GM19240 (cell line): ENCODE data around the gene SCN2B.

Source experiments
- DNase-seq: peaks from one replicate; pipeline ENCODE4 v3.0.0; 2011; ENCODE audit warnings: low spot score; ENCODE audit not compliant: insufficient read length

Gene SCN2B

DNA sequence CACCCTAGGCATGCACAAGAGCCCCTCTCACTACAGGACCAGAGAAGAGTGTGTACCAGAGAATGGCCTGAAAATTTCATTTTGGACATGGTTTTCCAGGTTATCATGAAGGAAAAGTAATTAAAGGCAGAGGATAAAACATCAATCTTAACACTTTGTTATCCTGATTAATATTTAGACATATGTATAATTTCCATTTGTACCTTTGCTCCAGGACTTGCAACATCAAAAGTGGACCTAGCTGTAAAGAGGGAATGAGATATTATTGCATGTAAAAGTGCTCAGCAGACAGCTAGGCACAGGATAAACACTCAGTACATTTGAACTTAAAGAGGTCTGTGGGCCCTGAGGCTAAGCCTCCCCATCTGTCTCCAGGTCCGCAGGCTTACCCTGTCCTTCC lies 21.8 kb downstream of the SCN2B start:
- DNase-seq: no peak

- DNase-seq: no peak
Observed at GRCh38 chr11:118153976-118154375, 22.5 kb downstream of the SCN2B start.

DNA sequence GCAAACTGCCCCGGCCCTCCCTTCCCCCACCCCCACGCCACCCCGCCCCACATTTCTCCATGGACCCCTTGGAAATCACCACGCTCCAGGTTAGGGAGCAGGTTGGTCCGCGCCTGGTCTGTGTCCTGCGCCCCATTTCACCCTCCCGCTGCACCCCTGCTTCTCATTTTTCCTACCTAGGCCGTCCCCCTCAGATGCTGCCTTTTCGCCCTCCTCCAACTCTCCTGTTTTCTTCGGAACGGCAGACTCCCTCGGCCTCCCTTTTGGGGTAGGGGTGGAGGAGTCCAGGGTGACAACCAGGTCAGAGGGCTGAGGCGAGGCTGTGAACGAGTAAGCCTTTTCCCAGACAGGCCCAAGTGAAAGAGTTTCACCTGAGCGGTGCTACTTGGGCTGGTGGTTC lies 22.9 kb downstream of the SCN2B start:
- DNase-seq: no peak

DNA sequence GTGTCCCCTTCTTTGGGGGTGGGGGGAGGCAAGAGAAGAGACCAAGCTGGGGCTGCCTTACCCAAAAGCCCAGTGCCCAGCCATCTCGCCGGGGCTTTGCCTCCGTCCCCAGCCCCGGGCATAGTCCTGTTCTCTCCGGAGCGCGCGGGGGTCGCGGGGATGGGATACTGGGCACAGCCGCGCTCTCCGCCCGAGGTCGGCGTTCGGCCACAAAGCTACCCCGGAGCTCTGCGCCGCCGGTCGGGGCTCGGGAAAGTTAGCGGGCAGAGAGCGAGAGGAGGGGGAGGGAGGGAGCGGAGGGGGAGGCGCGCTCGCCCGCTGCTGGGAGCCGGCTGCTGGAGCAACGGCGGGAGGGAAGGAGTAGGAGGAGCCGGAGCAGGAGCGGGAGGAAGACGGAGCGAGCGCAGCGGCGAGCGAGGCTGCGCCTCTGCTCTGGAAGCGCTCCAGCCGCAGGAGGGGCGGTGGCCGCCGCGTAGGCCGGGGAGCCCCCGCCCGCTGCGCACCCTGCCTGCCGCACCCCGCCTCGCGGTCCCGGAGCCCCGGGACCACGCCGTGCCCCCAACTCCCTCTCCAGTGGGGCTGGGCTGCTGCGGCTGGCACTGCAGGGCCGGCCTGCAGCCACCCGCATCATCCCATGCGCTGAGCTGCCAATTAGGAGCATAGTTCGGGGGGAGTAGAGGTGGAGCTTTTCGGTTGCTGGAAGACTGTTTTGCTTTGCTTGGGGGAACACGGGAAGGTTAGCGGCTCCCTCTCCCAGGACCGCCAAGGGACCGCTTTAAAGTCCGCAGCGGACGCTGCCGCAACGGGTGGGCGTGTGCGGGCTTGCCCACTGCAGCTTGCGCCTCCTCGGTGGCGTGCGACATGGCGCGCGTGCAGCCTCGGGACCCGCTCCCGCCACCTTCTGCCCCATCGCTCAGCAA lies 23.6 kb downstream of the SCN2B start, which contains the start of gene SCN4B:
Gene SCN4B (minus strand): TSS at position 272 of the 920 bp plus-strand sequence. CDS start 150 bp downstream, at position 122.
- no peak for DNase-seq

GRCh38 chr11:118152020-118152551 lies 24.4 kb downstream of the SCN2B start:
- DNase-seq: no peak

DNA sequence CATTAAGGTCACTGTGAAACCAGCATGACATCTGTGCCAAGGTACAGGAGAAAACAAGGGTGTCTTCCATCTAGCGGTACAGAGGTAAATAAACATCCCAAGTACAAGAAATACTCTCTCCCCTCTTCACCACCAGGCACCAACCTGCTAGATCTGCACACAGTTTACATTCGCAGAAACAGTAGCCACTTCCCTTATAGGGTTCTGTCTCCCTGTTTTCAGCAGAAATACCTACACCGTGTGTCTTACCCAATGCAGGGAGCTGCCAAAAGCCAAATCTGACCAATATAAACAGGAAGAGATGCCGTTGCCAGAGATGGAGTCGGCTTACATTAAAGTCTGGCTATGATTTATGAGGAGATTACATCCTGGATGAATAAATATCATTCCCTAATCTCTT lies 25.0 kb downstream of the SCN2B start:
- DNase-seq: no peak

- no peak for DNase-seq
Observed at GRCh38 chr11:118149493-118149892, 26.9 kb downstream of the SCN2B start.

DNA sequence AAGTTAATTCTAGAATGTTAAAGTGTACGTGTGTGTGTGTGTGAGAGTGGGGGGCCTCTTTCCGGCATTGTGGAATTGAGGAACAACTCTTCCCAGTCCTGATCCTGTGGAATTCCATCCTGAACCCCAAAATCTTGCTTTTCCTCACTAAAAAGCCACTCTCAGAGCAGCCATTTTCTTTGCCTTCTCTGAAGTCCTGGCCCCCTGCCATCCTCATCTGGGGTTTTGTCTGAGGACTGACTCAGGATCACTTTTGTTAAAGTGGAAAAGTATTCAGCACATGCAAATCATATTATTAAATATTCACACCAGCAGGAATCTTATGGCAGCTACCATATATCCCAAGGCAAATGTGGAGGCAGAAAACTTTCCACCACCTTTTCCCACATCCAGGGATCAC lies 27.6 kb downstream of the SCN2B start:
- DNase-seq: no peak

- DNase-seq: no peak
Observed at GRCh38 chr11:118148240-118148639, 28.2 kb downstream of the SCN2B start.

DNA sequence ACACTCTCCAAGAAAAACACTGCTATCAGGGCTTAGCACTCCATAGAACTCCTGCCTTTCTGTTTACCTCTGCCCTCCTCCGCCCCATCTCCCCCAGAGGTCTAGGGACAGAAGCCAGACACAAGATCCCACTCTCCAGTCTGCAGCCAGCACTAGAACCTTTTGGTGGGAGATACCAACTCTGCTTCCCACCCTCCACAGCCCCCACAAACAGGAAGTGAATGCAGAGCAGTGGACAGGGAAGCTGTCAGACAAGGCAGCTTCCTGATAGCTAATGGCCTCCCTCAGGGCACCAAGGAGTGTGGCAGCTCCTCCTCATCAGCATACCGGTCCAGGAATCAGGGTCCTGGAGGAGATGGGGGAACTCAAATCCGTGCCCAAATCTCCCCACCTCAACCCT lies 28.9 kb downstream of the SCN2B start:
- DNase-seq: no peak

- no peak for DNase-seq
Observed at GRCh38 chr11:118146554-118146953, 29.9 kb downstream of the SCN2B start.

GRCh38 chr11:118145285-118146227 lies 30.9 kb downstream of the SCN2B start:
- DNase-seq: peak; percentile 96

- DNase-seq: no peak
Observed at GRCh38 chr11:118144301-118145268, 31.9 kb downstream of the SCN2B start.

DNA sequence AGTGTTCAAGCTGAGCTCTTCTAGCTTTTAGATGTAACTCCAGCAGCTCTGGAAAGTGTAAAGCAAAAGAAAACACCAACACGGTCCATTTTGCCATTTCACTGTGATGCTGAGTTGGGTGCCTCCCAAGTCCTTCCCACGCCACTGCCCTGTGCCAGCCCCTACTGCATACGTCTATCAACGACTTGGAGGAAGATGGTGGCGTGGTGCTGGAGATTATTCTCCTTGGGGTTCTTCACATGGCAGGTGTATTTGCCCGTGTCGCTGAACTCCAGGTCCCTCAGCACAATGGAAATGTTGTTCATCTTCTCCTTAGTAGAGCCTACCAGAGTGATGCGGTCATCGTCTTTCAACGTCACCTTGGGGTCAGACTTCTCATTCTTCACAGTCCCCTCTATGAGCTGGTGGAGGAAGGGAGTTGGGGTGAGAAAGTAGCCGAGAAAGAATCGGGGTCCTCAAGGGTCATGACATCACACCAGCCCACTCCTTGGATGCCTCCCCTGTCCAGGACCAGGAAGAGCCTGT lies 32.7 kb downstream of the SCN2B start:
- no peak for DNase-seq

- DNase-seq: no peak
Observed at GRCh38 chr11:118142809-118143208, 33.6 kb downstream of the SCN2B start.

DNA sequence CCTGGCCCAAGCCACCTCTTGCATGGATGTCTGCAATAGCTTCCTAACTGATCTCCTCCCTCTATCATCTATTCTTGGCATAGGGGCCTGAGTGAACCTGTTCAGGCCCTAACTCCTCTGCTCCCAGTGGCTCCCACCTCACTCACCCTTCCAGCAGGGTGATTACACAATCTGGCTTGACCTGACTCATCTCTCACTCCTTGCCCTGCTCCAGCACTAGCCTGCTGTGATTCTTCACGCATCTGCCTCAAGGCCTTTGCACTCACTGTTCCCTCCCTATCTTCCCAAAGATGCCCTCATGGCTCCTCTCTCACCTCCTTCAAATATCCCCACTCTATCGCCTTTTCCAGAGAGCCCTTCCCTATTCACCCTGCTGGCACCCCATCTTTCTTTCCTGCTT lies 34.4 kb downstream of the SCN2B start:
- no peak for DNase-seq

- DNase-seq: no peak
Observed at GRCh38 chr11:118139578-118139977, 36.9 kb downstream of the SCN2B start.

GRCh38 chr11:118138839-118139420 lies 37.5 kb downstream of the SCN2B start:
- DNase-seq: no peak

GRCh38 chr11:118136801-118137200 lies 39.6 kb downstream of the SCN2B start:
- no peak for DNase-seq

- no peak for DNase-seq
Observed at GRCh38 chr11:118136341-118136740, 40.1 kb downstream of the SCN2B start.
